ENCODE measurements around the gene PNPLA1.

Gene PNPLA1

DNA sequence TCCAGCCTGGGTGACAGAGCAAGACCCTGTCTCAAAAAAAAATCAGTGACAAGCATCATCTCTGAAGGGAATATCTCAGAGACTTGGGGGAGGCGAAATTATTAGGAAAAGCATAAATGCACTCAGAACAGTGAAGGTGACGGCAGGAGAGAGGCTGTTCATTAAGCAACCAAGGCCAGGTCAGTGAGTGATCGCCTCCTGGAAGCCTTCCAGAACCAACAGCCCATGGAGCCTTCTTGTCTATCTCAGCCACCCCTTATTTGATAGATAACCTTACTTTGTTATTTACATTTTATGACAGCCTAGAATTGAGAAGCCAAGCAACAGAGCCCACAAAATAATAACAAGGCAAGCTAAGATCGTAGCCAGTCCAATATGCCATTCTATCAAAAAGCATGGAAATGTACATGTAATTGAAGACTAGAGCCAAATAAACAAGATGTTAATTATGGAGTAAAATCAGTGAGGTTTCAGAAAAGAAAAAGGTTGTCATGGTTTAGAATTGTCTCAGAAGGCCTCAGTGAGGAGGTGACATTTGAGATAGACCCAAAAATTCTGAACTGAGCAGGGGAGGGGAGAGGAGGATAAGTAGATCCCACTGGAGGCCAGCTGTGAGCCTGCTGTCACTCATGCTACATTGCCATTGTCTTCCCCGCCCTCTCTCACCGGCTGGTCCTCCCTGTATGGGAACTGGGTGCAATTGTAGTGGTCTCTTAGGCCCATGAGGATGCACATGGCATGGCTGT is 49.0 kb downstream of the PNPLA1 start:
- Histone ChIP-seq H3K36me3 (ENCODE audit: control insufficient read depth, insufficient read depth, low read length) (no peaks in the 10 kb centered on the region), H3K9me3 (ENCODE audit: control insufficient read depth, insufficient read depth, low read depth, low read length) (no peaks in the 10 kb centered on the region), H3K4me3 (ENCODE audit: low read depth, low read length) (no peak overlapping the region), H3K9ac (ENCODE audit: low read length) (no peak overlapping the region), H3K27ac (ENCODE audit: low read depth, low read length) (no peak overlapping the region), H3K4me1 (ENCODE audit: control insufficient read depth, insufficient read depth, low read length) (peaks cover 6% of the 10 kb centered on the region; the same call in 1 of the 2 replicates), H3K27me3 (ENCODE audit: control insufficient read depth, insufficient read depth, low read length) (no peaks in the 10 kb centered on the region)

DNA sequence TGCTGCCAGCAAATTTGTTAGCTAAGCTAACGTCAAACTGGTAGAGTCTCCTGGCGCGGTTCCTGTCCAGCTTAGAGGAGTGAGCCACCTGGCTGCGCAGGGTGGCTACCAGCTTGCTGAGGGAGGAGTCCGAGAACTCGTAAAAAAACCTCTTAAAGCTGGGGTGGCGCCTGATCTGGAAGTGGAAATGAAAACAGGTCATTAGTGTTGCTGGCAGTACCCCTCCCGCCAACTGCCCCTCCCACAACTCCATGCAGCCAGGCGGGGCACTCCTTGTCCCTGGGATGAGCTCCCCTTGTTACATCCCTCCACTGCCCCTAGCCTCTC is 49.5 kb downstream of the PNPLA1 start:
- H3K4me3 ChIP-seq (ENCODE audit: low read depth, low read length) = no peak overlapping the region
- H3K9me3 ChIP-seq (ENCODE audit: control insufficient read depth, insufficient read depth, low read depth, low read length) = no peaks in the 10 kb centered on the region
- H3K9ac ChIP-seq (ENCODE audit: low read length) = no peak overlapping the region
- no peaks in the 10 kb centered on the region for H3K36me3 ChIP-seq (ENCODE audit: control insufficient read depth, insufficient read depth, low read length)
- peaks cover 4% of the 10 kb centered on the region; the same call in 1 of the 2 replicates for H3K4me1 ChIP-seq (ENCODE audit: control insufficient read depth, insufficient read depth, low read length)
- H3K27me3 ChIP-seq (ENCODE audit: control insufficient read depth, insufficient read depth, low read length) = no peaks in the 10 kb centered on the region
- no peak overlapping the region for H3K27ac ChIP-seq (ENCODE audit: low read depth, low read length)

GRCh38 chr6:36319821-36320220 is 50.0 kb downstream of the PNPLA1 start:
- H3K27ac ChIP-seq (ENCODE audit: low read depth, low read length) = no peak overlapping the region
- peaks cover 4% of the 10 kb centered on the region; the same call in 1 of the 2 replicates for H3K4me1 ChIP-seq (ENCODE audit: control insufficient read depth, insufficient read depth, low read length)
- no peaks in the 10 kb centered on the region for H3K36me3 ChIP-seq (ENCODE audit: control insufficient read depth, insufficient read depth, low read length)
- H3K27me3 ChIP-seq (ENCODE audit: control insufficient read depth, insufficient read depth, low read length) = no peaks in the 10 kb centered on the region
- H3K4me3 ChIP-seq (ENCODE audit: low read depth, low read length) = no peak overlapping the region
- H3K9ac ChIP-seq (ENCODE audit: low read length) = no peak overlapping the region
- H3K9me3 ChIP-seq (ENCODE audit: control insufficient read depth, insufficient read depth, low read depth, low read length) = no peaks in the 10 kb centered on the region

DNA sequence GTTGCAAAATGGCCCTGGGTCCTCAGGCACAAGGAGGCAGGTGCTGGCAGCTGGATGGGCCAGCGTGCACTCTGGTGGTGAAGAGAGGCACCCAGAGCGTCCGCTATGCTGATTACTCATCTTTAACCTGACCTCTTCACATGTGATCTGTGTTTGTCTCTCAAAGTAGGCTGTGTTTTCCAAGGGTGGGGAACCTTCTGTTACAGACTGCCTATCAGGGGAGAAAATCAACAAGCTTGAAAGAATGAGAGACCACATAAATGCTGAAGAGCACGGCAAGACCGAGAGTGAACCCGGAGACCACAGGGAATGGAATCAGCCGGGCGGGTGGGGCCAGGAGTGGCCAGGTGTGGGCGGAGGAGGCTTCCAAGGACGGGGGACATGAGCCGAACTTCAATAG is 50.6 kb downstream of the PNPLA1 start:
- Histone ChIP-seq H3K27me3 (ENCODE audit: control insufficient read depth, insufficient read depth, low read length) (no peaks in the 10 kb centered on the region), H3K9ac (ENCODE audit: low read length) (no peak overlapping the region), H3K27ac (ENCODE audit: low read depth, low read length) (no peak overlapping the region), H3K36me3 (ENCODE audit: control insufficient read depth, insufficient read depth, low read length) (no peaks in the 10 kb centered on the region), H3K9me3 (ENCODE audit: control insufficient read depth, insufficient read depth, low read depth, low read length) (no peaks in the 10 kb centered on the region), H3K4me1 (ENCODE audit: control insufficient read depth, insufficient read depth, low read length) (peaks cover 4% of the 10 kb centered on the region; the same call in 1 of the 2 replicates), H3K4me3 (ENCODE audit: low read depth, low read length) (no peak overlapping the region)

GRCh38 chr6:36322591-36322990 is 52.7 kb downstream of the PNPLA1 start:
- H3K4me1 ChIP-seq (ENCODE audit: control insufficient read depth, insufficient read depth, low read length) = peaks cover 16% of the 10 kb centered on the region; the same call in 1 of the 2 replicates
- H3K9me3 ChIP-seq (ENCODE audit: control insufficient read depth, insufficient read depth, low read depth, low read length) = no peaks in the 10 kb centered on the region
- no peaks in the 10 kb centered on the region for H3K36me3 ChIP-seq (ENCODE audit: control insufficient read depth, insufficient read depth, low read length)
- H3K27ac ChIP-seq (ENCODE audit: low read depth, low read length) = no peak overlapping the region
- no peak overlapping the region for H3K4me3 ChIP-seq (ENCODE audit: low read depth, low read length)
- no peaks in the 10 kb centered on the region for H3K27me3 ChIP-seq (ENCODE audit: control insufficient read depth, insufficient read depth, low read length)
- no peak overlapping the region for H3K9ac ChIP-seq (ENCODE audit: low read length)

DNA sequence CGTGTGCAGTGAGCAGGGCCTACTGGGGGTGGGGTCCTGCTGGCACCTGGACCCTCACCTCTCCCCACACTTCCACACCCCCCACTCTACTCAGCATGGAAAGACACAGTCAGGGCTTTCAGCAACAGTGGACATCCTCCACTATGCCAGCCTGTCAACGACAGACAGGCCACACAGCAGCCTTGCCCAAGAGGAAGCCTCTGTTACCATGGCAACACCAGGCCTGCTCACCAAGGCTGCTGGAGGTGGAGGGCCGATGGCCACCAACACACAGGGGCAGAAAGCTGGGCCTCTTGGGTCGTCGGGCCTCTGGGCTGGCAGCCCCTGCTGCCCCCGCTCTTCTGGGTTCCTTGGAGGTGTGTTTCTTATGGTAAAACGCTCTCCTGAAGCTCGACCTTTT is 53.2 kb downstream of the PNPLA1 start:
- no peak overlapping the region for H3K4me3 ChIP-seq (ENCODE audit: low read depth, low read length)
- H3K9me3 ChIP-seq (ENCODE audit: control insufficient read depth, insufficient read depth, low read depth, low read length) = no peaks in the 10 kb centered on the region
- no peak overlapping the region for H3K27ac ChIP-seq (ENCODE audit: low read depth, low read length)
- H3K36me3 ChIP-seq (ENCODE audit: control insufficient read depth, insufficient read depth, low read length) = no peaks in the 10 kb centered on the region
- H3K27me3 ChIP-seq (ENCODE audit: control insufficient read depth, insufficient read depth, low read length) = no peaks in the 10 kb centered on the region
- no peak overlapping the region for H3K9ac ChIP-seq (ENCODE audit: low read length)
- peaks cover 16% of the 10 kb centered on the region; the same call in 1 of the 2 replicates for H3K4me1 ChIP-seq (ENCODE audit: control insufficient read depth, insufficient read depth, low read length)

- Histone ChIP-seq H3K4me1 (ENCODE audit: control insufficient read depth, insufficient read depth, low read length) (peaks cover 16% of the 10 kb centered on the region; the same call in 1 of the 2 replicates), H3K9me3 (ENCODE audit: control insufficient read depth, insufficient read depth, low read depth, low read length) (no peaks in the 10 kb centered on the region), H3K4me3 (ENCODE audit: low read depth, low read length) (no peak overlapping the region), H3K27ac (ENCODE audit: low read depth, low read length) (no peak overlapping the region), H3K36me3 (ENCODE audit: control insufficient read depth, insufficient read depth, low read length) (no peaks in the 10 kb centered on the region), H3K27me3 (ENCODE audit: control insufficient read depth, insufficient read depth, low read length) (no peaks in the 10 kb centered on the region), H3K9ac (ENCODE audit: low read length) (no peak overlapping the region)
Observed at GRCh38 chr6:36324191-36324590, 54.3 kb downstream of the PNPLA1 start.

GRCh38 chr6:36324715-36325114 is 54.9 kb downstream of the PNPLA1 start:
- Histone ChIP-seq H3K9ac (ENCODE audit: low read length) (no peak overlapping the region), H3K4me3 (ENCODE audit: low read depth, low read length) (no peak overlapping the region), H3K9me3 (ENCODE audit: control insufficient read depth, insufficient read depth, low read depth, low read length) (no peaks in the 10 kb centered on the region), H3K27ac (ENCODE audit: low read depth, low read length) (no peak overlapping the region), H3K4me1 (ENCODE audit: control insufficient read depth, insufficient read depth, low read length) (peaks cover 12% of the 10 kb centered on the region; the same call in 1 of the 2 replicates), H3K36me3 (ENCODE audit: control insufficient read depth, insufficient read depth, low read length) (no peaks in the 10 kb centered on the region), H3K27me3 (ENCODE audit: control insufficient read depth, insufficient read depth, low read length) (no peaks in the 10 kb centered on the region)

- H3K4me1 ChIP-seq (ENCODE audit: control insufficient read depth, insufficient read depth, low read length) = peaks cover 19% of the 10 kb centered on the region
- no peaks in the 10 kb centered on the region for H3K36me3 ChIP-seq (ENCODE audit: control insufficient read depth, insufficient read depth, low read length)
- H3K4me3 ChIP-seq (ENCODE audit: low read depth, low read length) = no peak overlapping the region
- no peaks in the 10 kb centered on the region for H3K9me3 ChIP-seq (ENCODE audit: control insufficient read depth, insufficient read depth, low read depth, low read length)
- H3K27me3 ChIP-seq (ENCODE audit: control insufficient read depth, insufficient read depth, low read length) = no peaks in the 10 kb centered on the region
- no peak overlapping the region for H3K9ac ChIP-seq (ENCODE audit: low read length)
- no peak overlapping the region for H3K27ac ChIP-seq (ENCODE audit: low read depth, low read length)
Observed at GRCh38 chr6:36326356-36326995, 56.6 kb downstream of the PNPLA1 start.

DNA sequence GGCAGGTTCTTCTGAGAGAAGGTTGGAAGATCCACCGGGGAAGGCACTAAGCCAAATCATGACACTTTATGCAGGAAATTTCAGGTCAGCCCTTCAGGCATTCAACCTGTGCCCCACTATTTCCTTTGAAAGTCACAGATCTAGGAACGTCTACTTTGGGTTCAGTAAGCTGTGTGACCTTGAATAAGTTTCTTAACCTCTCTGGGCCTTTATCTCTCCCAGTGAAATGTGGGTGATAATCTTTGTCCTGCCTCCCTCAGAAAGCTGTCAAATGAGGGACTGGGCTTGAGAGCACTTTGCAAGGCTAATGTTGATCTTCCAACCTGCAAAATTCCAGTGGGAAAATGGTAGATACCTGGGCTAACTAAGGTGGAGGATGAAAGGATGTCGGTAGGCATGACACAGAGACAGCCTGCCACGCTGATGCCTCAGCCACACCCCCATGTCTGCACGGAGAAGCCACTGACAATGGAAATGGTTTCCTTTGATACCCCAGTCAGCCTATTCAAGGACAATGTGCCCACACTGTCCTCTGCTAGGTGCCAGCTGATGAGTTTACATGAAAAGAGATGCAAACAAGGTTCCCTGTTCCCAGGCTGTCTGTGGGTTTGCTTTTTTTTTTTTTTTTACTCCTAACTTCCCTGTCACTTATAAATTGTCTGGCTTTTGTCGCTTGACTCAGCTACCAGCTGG is 57.5 kb downstream of the PNPLA1 start:
- H3K36me3 ChIP-seq (ENCODE audit: control insufficient read depth, insufficient read depth, low read length) = no peaks in the 10 kb centered on the region
- no peaks in the 10 kb centered on the region for H3K9me3 ChIP-seq (ENCODE audit: control insufficient read depth, insufficient read depth, low read depth, low read length)
- H3K4me3 ChIP-seq (ENCODE audit: low read depth, low read length) = no peak overlapping the region
- no peak overlapping the region for H3K27ac ChIP-seq (ENCODE audit: low read depth, low read length)
- no peak overlapping the region for H3K9ac ChIP-seq (ENCODE audit: low read length)
- H3K4me1 ChIP-seq (ENCODE audit: control insufficient read depth, insufficient read depth, low read length) = peaks cover 19% of the 10 kb centered on the region
- no peaks in the 10 kb centered on the region for H3K27me3 ChIP-seq (ENCODE audit: control insufficient read depth, insufficient read depth, low read length)

GRCh38 chr6:36327919-36328236 is 58.0 kb downstream of the PNPLA1 start:
- H3K9me3 ChIP-seq (ENCODE audit: control insufficient read depth, insufficient read depth, low read depth, low read length) = no peaks in the 10 kb centered on the region
- no peak overlapping the region for H3K27ac ChIP-seq (ENCODE audit: low read depth, low read length)
- peaks cover 19% of the 10 kb centered on the region for H3K4me1 ChIP-seq (ENCODE audit: control insufficient read depth, insufficient read depth, low read length)

More at GRCh38 chr6:36327919-36328236, 58.0 kb downstream of the PNPLA1 start:
- H3K9ac ChIP-seq (ENCODE audit: low read length) = no peak overlapping the region
- H3K36me3 ChIP-seq (ENCODE audit: control insufficient read depth, insufficient read depth, low read length) = no peaks in the 10 kb centered on the region
- no peaks in the 10 kb centered on the region for H3K27me3 ChIP-seq (ENCODE audit: control insufficient read depth, insufficient read depth, low read length)
- no peak overlapping the region for H3K4me3 ChIP-seq (ENCODE audit: low read depth, low read length)

Measured in HUES6 (cell line).